Skeletal muscle satellite cell (primary cell): ENCODE measurements around the gene AK1. TPM values are rescaled to one million over a fixed set of nuclear protein-coding genes. Genes with fewer than 3 reads are reported as not detected.

Source experiments
- H3K27me3 ChIP-seq: 2 replicates; pipeline ENCODE4 v1.7.0; 2013; ENCODE audit warnings: low read length; ENCODE audit not compliant: control insufficient read depth, insufficient read depth
- H3K36me3 ChIP-seq: 2 replicates; pipeline ENCODE4 v1.7.0; 2013; ENCODE audit warnings: mild to moderate bottlenecking, control low read depth, low read length; ENCODE audit not compliant: insufficient read depth
- H3K4me1 ChIP-seq: 2 replicates; pipeline ENCODE4 v1.7.0; 2013; ENCODE audit warnings: low read length; ENCODE audit not compliant: control insufficient read depth, insufficient read depth
- H3K4me2 ChIP-seq: 2 replicates; pipeline ENCODE4 v1.7.0; 2013; ENCODE audit warnings: mild to moderate bottlenecking, low read length
- H3K4me3 ChIP-seq: 2 replicates; pipeline ENCODE4 v1.7.0; 2013; ENCODE audit warnings: low read length
- H3K9ac ChIP-seq: 2 replicates; pipeline ENCODE4 v1.7.0; 2013; ENCODE audit warnings: mild to moderate bottlenecking, low read depth, low read length, moderate library complexity
- H3K9me3 ChIP-seq: replicated peaks from 2 replicates; pipeline ENCODE4 v1.7.0; 2013; ENCODE audit warnings: mild to moderate bottlenecking, control low read depth, low read length
- total RNA-seq: library from RNA; depleted of rRNA; stranded (reverse); fragments of >200 nt; gene quantifications from 2 replicates; pipeline ENCODE4 v1.2.3, GENCODE V29; 2012; rRNA removed

The AK1 gene
- 28.9 and 41.9 TPM in 2 replicates for total RNA-seq

- H3K4me1 ChIP-seq: peaks cover 46% of the 10 kb centered on the region
- H3K9me3 ChIP-seq: no peaks in the 10 kb centered on the region
- H3K9ac ChIP-seq: peak within 1 kb of the TSS; percentile 73
- no peaks in the 10 kb centered on the region for H3K27me3 ChIP-seq
- H3K36me3 ChIP-seq: peaks cover 4% of the 10 kb centered on the region
- peak within 1 kb of the TSS; percentile 94 for H3K4me2 ChIP-seq
- peak within 1 kb of the TSS; percentile 71 for H3K4me3 ChIP-seq
These were observed at the start of gene AK1 for GRCh38 chr9:127877566-127877998. AK1 (minus strand) TSS chr9:127877675; CDS start chr9:127874617, 3,058 bp downstream.

GRCh38 chr9:127926906-127927200 lies 49.4 kb upstream of the AK1 start:
- H3K9me3 ChIP-seq: no peaks in the 10 kb centered on the region
- peaks cover 39% of the 10 kb centered on the region for H3K4me1 ChIP-seq
- H3K4me2 ChIP-seq: peak overlapping the region; percentile 68
- H3K9ac ChIP-seq: no peak overlapping the region
- H3K27me3 ChIP-seq: no peaks in the 10 kb centered on the region
- H3K4me3 ChIP-seq: no peak overlapping the region
- no peaks in the 10 kb centered on the region for H3K36me3 ChIP-seq

GRCh38 chr9:127925959-127926905 lies 48.8 kb upstream of the AK1 start:
- Histone ChIP-seq H3K36me3 (no peaks in the 10 kb centered on the region), H3K9ac (no peak overlapping the region), H3K4me2 (no peak overlapping the region), H3K4me3 (no peak overlapping the region), H3K4me1 (peaks cover 38% of the 10 kb centered on the region), H3K27me3 (no peaks in the 10 kb centered on the region), H3K9me3 (no peaks in the 10 kb centered on the region)

GRCh38 chr9:127924736-127925444 lies 47.4 kb upstream of the AK1 start:
- Histone ChIP-seq H3K27me3 (no peaks in the 10 kb centered on the region), H3K4me2 (no peak overlapping the region), H3K9me3 (no peaks in the 10 kb centered on the region), H3K4me3 (no peak overlapping the region), H3K9ac (no peak overlapping the region), H3K4me1 (peaks cover 32% of the 10 kb centered on the region), H3K36me3 (no peaks in the 10 kb centered on the region)

GRCh38 chr9:127923771-127924170 lies 46.3 kb upstream of the AK1 start:
- Histone ChIP-seq H3K9me3 (no peaks in the 10 kb centered on the region), H3K4me3 (no peak overlapping the region), H3K27me3 (no peaks in the 10 kb centered on the region), H3K9ac (peak overlapping the region; percentile 42), H3K36me3 (no peaks in the 10 kb centered on the region), H3K4me2 (peak overlapping the region; percentile 56), H3K4me1 (peaks cover 43% of the 10 kb centered on the region)

DNA sequence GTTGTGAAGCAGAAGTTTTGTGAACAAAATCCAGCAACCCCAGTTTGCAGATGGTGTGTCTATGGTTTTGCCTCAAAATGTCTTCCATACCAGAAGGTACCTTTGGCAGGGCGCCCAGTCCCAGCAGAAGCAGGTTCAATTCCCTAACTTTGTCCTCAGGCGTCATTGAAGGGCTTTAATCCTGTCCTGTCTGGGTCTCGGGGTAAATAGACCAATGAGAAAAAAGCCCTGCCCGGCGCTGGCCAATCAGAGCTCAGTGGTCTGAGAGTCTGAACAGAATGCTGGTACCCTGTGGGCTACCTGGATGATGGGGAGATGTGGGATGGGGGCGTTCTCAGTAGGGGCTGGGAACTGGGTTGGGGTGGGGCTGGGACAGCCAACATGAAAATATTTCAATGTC lies 45.6 kb upstream of the AK1 start:
- H3K27me3 ChIP-seq: no peaks in the 10 kb centered on the region
- H3K4me2 ChIP-seq: peak overlapping the region; percentile 56
- H3K36me3 ChIP-seq: no peaks in the 10 kb centered on the region
- H3K9me3 ChIP-seq: no peaks in the 10 kb centered on the region
- H3K9ac ChIP-seq: peak overlapping the region; percentile 42
- H3K4me3 ChIP-seq: no peak overlapping the region
- H3K4me1 ChIP-seq: peaks cover 48% of the 10 kb centered on the region

- peak overlapping the region; percentile 57 for H3K4me3 ChIP-seq
- H3K9ac ChIP-seq: no peak overlapping the region
- no peaks in the 10 kb centered on the region for H3K27me3 ChIP-seq
- H3K4me2 ChIP-seq: peak overlapping the region; percentile 76
- H3K4me1 ChIP-seq: peaks cover 52% of the 10 kb centered on the region
- H3K36me3 ChIP-seq: no peaks in the 10 kb centered on the region
- H3K9me3 ChIP-seq: no peaks in the 10 kb centered on the region
These were observed 44.2 kb upstream of the AK1 start for GRCh38 chr9:127921557-127922120.

DNA sequence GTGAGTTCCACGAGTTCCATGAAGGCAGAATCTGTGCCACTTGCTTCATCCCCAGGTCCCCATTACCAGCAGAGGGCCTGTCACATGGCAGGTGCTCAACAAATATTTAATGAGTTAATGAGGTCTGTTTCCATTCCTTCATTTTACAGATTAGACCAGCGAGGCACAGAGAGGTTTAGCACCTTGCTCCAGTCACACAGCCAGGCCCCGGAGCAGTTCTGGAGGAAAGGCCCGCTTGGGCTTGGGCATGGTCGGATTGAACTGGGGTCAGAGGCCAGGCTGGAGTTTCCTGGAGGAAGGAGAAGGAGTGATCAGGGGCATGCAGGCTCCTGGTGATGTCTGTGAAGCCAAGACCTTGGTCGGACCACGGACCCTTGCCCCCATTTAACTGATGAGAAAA lies 43.3 kb upstream of the AK1 start:
- Histone ChIP-seq H3K36me3 (no peaks in the 10 kb centered on the region), H3K9ac (no peak overlapping the region), H3K27me3 (no peaks in the 10 kb centered on the region), H3K9me3 (no peaks in the 10 kb centered on the region), H3K4me1 (peaks cover 60% of the 10 kb centered on the region), H3K4me3 (no peak overlapping the region), H3K4me2 (no peak overlapping the region)

GRCh38 chr9:127919253-127919815 lies 41.9 kb upstream of the AK1 start:
- H3K4me3 ChIP-seq: no peak overlapping the region
- no peaks in the 10 kb centered on the region for H3K27me3 ChIP-seq
- peak overlapping the region; percentile 0 for H3K9ac ChIP-seq
- no peaks in the 10 kb centered on the region for H3K9me3 ChIP-seq
- H3K36me3 ChIP-seq: no peaks in the 10 kb centered on the region
- peak overlapping the region; percentile 17 for H3K4me2 ChIP-seq
- peaks cover 71% of the 10 kb centered on the region for H3K4me1 ChIP-seq

GRCh38 chr9:127918183-127919107 lies 41.0 kb upstream of the AK1 start:
- Histone ChIP-seq H3K4me1 (peaks cover 65% of the 10 kb centered on the region), H3K9me3 (no peaks in the 10 kb centered on the region), H3K4me3 (no peak overlapping the region), H3K27me3 (no peaks in the 10 kb centered on the region), H3K9ac (peak overlapping the region; percentile 0), H3K36me3 (no peaks in the 10 kb centered on the region), H3K4me2 (peak overlapping the region; percentile 17)
